GM18867 (cell line): ENCODE measurements around the gene FGF9.

ENCODE experiments used
- ATAC-seq: cut with Tn5 transposase; IDR thresholded peaks from one replicate; pipeline ENCODE4 v1.9.1; 2021; ENCODE audit warnings: mild to moderate bottlenecking, moderate library complexity; ENCODE audit not compliant: unreplicated experiment

FGF9 gene

DNA sequence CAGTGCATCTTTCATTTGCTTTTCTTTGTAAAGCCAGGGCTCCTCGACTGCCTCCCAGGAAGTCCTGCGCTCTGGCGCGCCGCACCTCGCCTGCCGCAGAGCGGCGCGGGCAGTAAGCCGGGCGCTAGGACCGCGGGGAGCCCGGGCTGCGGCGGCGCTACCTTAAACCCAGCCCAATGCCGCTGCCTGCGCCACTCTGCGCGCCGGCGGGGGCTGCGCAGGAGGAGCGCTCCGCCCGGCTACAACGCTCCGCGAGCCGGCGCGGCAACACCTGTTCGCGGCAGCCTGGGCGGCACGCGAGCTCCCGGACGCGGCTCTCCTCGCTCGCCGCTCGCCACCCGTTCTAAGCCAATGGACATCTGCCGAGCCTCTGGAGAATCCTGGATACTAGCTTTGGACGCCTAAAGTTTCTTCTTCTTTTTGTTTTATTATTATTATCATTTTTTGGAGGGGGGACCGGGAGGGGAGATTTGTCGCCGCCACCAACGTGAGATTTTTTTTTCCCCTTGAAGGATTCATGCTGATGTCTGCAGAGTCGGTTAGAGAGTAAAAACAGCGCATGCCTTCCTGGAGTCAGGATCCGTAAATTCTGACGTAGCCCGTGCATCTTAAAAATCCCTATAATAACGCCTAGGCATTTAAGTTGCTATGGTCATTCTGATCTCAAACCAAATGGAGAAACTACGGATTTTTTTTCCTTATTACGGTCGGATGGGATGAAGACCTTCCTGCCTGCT is at the start of gene FGF9:
Gene FGF9 (plus strand): TSS at position 191 of the 737 bp plus-strand sequence. CDS start 840 bp downstream, outside the sequence.
- ATAC-seq, result peak; percentile 78

DNA sequence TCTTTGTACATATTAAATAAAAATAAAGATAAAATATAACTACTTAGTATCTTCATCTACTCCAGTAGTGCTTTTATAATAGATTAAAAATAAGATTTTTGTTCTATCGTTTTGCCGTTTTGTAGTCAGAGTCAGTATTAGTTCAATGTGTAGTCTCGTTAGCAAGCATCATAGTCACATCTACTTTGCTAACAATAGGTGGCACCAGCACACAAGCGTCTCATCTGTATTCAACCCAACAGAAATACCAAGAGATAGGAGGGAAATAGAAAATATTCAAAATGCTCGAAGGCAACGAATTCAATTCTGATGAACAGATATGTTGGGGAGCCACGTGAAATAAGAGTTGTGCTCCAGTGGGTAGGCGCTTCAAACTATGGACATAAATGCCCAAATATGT is 45.5 kb upstream of the FGF9 start:
- peak; percentile 80 for ATAC-seq

DNA sequence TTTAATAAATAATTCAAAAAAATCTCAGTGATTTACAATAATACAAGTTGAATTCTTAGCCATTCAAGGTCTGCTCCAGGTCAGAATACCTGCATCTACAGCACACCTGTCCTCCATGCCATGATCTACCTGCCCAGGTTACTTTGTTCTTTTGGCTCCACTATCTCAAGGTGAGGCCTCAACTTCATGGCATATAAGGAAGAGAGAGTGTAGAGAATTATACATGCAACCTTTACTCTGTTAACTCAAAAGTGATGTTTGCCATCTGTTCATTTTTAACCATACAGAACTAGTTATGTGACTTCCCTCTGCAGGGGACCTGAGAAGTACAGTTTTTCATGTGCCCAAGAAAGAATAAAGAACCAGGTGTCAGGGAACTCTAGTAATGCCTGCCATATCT is 38.7 kb upstream of the FGF9 start:
- ATAC-seq, result no peak

DNA sequence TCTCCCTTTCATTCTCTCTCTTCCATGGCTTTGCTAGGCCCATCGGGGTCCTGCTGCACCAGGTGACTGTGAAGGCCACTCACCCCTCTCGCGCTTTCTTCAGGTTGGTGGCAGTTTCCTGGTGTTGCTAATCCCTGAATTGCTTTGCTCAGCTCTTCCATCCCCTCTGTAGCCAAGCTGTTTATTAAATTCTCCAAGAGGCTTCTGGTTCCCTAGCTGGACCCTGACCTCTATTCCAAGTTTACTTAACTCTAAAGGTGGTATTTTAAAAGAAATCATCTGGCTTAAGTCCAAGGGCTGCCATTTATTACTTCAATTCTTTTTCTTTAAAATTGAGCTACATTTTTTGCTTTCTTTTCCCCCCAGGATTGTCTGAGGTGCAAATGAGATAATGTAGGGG is 34.2 kb upstream of the FGF9 start:
- no peak for ATAC-seq

DNA sequence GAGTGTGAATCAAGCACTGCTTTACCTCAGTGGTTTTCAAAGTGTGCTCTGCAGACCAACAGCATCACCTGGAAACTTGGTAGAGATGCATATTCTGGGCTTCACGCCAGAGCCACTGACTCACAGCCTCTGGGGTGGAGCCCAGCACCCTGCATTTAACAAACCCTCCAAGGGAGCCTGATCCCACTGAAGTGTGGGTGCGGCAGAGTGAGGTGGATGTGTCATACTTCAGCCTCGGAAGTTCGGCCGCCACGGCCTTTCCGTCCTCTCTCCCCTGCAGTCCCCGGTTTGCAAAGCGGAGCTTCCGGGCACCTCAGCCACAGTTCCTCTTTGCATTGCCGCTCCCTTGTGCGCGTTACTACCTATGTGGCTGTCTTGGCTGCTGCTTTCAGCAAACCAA is 33.6 kb upstream of the FGF9 start:
- no peak for ATAC-seq

DNA sequence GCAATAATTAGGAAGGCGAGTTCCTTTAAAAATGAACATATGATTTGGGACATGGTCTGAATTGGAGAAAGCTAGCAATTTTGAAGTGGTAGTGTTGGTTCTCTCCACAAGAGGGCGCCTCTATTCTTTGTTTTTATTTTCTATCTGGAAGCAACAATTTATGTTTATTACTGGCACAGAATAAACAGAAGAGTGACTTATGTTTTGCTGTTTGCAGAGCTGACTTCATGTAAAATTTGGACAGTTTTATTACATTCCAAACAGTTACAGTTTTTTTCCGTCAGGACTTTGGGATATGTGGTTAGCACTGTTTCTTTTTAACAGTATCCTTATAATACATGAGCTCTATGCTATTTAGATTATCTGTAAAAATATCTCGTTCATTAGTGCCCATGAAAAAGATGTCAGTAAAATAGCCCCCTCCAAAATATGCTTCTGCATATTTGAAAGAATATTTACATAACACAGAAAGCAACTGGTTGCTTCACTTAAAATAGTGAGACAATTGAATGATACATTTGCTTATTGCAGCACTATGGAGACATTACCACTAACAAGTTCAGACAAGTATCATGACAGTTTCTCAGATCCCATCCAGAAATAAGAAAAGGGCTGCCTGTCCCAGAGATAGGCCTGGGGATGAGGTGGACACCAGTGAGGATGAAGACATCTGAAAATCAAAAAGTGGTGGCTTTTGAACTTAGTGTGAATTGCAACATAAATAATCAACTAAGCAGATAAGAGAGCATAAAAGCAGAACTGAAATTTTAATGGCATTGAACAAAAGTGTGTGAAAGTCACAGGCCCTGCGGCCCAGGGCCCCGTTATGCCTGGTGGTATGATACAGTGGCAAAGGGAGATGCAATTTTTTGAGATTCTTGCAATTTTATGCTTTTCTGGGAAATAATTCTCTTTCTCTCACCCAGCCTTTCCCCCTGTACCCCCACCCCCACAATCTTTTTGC is 32.3 kb upstream of the FGF9 start:
- ATAC-seq, result peak; percentile 70

DNA sequence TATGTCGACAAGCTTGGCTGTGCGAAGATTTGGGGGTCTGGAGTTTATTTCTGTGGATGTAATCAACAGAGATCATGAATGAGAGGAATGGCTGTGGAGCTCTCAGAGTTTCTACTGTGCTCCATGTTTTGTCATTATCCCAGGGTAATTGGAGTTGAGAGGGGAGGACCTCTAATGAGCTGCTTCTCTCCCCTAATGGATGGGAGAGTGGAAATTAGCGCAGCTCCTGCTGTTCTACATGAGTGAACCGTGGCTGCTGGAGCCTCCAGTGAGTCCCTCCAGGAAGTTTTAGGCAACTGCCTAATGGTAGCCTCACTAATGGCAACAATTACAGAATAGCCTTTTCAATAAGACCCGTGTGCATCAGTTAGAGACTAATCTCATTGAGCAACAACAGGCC is 31.3 kb upstream of the FGF9 start:
- no peak for ATAC-seq

DNA sequence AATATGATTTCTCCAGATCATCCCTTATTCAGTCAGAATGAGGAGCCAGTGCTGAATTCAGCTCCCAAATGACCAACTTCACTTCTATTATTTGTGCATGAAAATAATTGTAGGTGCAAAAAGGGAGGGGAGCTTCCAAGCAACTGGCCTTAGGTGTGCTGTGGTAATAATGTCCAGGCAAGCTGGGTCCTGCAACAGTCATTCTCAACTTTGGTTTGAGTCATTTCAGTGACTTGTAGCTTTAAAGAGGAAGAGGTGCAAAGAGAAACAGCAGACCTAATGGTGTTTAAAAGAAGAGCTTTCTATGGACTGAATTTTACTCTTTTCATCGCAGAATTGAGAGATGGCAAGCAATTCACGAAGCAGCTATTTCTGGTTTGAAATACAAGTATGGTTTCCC is 29.2 kb upstream of the FGF9 start:
- peak; percentile 57 for ATAC-seq

DNA sequence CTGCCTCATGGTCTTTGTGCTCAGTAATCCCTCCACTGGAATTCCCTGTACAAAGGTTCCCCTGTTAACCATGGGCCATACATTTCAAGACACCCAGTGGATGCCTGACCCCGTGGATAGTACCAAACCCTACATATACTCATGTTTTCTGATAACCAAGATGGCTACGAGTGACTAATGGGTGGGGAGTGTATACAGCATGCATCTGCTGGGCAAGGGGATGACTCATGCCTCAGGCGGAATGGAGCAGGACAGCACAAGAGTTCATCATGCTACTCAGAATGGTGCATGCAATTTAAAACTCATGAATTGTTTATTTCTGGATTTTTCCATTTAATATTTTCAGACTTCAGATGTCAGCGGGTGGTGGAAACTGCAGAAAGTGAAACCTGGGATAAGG is 13.3 kb upstream of the FGF9 start:
- no peak for ATAC-seq

DNA sequence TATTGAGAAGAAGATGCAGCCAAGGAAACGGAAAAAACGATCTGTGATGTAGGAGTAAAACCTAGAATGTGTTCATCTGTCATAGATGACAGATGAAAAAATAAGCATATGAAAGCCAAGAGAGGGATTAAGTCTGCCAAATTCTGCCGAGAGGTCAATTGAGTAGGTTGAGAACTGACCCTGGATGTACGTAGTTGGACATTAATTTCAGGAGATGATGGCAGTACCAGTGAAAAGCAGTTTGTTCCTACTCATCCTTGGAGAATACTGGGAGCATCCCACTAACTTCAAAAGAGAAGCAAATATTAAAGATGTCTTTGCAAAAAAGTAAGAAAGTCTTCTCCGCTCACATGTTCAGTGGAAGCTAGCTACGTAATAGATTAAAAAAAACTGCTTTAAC is 11.8 kb upstream of the FGF9 start:
- ATAC-seq, result no peak

DNA sequence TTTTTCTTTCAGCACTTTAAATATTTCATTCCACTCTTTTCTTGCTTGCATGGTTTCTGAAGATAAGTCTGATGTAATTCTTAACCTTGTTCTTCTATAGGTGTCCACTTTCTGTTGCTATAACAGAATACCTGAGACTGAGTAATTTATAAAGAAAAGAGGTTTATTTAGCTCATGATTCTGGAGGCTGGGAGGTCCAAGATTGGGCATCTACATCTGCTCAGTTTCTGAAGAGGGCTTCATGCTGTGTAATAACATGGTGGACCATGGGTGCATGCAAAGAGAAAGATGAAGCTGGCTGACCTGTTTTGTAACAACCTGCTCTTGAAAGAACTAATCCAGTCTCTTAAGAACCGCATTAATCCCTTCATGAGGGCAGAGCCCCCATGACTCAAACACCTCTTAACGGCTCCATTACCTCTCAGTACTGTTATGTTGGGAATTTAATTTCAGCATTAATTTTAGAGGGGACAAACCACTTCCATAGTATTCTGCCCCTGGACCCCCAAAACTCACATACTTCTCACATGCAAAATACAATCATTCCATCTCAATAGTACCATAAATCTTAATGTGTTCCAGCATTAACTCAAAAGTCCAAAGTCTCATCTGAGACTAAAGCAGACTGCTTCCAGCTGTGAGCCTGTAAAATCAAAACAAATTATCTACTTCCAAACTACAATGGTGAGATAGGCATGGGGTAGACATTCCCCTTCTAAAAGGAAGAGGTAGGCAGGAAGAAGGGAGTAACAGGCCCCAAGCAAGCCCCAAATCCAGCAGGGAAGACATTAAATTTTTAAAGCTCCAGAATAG is 9.6 kb upstream of the FGF9 start:
- ATAC-seq, result no peak

DNA sequence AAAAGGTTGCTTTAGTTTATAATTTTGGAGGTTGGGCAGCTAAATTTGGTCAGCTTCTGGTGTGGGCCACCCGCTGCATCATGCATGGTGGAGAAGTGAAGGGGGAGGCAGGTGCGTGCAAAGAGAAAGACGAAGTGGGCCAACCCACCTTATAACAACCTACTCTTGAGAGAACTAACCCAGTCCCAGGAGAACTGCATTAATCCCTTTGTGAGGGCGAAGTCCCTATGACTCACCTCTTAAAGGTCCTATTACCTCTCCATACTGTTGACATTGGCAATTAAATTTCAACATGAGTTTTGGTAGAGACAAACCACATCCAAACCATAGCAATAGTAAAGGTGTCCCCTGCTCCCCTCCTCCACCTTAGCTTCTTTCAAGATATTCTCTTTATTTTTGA is 7.7 kb upstream of the FGF9 start:
- ATAC-seq, result no peak

DNA sequence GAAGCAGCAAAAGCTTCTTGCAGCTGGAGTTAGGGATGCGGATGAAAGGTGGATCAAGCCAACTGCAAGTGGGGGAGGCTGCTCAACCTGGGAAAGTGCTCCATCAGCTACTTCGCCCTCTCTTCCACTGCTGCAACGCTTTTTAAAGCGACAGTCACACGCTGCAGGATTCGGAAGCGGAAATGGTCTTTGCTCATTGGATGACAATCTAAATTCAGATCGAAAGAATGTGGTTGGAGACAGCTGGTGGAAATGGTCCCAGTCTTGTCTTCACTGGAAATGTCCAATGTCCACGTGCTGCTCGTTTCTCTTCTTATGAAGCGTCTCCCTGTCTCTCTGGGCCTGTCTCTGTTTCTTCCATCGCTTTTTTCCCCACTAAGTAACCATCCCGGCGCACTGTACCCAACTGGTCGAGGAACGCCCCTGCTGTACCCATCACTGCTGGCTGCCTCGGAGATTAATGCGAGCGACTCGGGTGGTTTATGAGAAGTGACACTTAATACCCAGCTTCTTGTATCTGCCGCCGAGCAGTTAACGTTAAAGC is 2.1 kb upstream of the FGF9 start:
- ATAC-seq, result no peak

DNA sequence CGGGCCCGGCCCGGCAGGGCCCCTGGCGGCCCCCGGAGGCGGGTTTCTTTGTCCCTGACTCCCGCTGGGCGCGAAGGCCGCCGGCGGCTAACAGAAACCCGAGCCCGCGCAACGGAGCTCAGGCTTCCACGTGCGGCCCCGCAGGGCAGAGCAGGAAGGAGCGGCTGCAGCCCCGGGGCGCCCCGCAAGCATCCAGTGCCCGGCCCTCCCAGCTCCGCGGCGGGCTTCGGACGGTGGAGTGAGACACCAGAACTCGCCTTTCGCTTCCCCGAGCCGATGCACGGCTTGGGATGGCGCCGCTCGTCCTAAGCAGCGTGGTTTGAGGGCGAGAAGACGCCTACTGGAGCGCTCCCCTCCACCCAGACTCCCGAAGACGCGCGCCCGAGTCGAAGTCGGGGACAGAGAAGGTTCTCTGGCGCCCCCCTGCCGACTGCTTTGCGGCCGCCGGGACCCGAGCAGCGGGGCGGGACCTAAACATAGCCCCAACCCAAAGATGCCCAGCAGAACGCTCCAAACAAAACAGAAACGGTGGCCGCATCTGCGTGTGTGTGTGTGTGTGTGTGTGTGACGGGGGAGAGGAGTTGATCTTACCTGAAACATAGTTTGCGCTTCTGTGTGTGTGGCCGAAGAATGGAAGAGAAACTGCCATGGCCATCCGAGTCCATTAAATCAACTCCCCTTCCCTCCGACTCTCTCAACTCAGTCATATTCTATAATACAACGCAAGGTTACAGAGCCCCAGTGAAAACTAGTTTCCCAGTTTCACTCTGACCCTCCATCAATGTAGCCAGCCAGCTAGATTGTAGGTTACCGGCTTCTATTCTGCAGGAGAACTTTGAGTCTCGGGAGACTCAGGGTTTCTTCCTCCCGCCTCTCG is 629 bp upstream of the FGF9 start:
- peak; percentile 32 for ATAC-seq

DNA sequence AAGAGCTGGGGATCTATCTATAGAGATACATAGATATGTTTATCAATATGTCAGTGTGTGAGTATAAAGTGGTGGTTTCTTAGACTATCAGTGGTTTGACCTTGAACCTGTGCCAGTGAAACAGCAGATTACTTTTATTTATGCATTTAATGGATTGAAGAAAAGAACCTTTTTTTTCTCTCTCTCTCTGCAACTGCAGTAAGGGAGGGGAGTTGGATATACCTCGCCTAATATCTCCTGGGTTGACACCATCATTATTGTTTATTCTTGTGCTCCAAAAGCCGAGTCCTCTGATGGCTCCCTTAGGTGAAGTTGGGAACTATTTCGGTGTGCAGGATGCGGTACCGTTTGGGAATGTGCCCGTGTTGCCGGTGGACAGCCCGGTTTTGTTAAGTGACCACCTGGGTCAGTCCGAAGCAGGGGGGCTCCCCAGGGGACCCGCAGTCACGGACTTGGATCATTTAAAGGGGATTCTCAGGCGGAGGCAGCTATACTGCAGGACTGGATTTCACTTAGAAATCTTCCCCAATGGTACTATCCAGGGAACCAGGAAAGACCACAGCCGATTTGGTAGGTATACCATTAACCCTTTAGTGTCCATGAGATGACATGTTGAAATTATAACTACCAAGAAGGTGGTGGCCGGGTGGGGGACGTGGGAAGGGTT is 880 bp downstream of the FGF9 start:
- ATAC-seq, result no peak

DNA sequence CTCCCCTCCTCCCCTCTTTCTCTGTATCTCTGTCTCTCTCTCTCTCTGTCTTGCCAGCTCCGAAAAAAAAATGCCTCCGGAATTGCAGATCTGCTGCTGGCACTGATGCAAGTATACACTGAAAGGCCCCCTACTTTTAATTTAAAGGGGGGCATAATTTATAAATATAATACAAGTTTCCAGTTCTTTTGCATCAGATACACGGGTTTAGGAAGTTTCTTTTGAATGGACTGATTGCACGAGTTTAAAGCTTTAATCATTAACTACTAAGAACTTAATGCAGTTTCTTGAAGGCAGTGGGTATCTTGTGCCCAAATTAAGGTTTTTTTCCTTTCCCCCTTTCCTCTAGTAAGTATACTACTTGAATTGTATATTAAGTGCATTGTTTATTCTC is 1.4 kb downstream of the FGF9 start:
- ATAC-seq, result no peak

DNA sequence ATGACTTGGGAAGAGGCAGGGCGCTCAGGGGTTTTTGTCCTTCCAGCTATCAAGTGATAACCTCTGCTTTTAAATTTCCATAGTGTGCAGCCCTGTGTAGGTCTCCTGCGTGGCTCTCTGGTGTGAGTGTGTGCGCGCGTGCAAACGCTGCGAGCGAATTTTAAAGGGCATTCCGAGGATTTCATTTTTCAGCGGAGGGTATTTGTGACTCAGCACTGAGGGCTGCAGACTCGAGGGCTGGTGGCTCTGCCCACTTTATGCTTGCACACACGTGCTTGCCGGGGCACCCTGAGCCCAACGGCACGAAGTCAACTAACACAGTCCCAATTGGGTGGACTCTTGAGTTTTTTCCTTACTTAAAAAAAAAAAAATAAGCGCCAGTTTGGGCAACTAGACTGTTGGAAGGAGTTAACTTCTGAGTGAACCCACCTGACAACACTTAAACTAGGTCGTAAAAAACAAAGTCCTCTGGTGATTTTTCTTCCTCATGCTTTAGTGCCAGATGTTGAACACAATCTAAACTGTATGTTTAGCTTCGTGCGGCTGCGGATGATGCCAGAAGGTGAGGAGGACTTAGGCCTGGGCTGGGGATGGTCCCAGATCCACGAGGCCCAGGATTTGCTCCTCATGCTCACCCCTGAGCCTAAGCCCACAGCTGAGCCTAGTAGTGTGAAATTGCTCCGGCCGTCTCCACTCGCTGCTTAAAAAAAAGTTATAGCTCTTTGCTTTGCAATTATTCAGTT is 2.1 kb downstream of the FGF9 start:
- no peak for ATAC-seq

DNA sequence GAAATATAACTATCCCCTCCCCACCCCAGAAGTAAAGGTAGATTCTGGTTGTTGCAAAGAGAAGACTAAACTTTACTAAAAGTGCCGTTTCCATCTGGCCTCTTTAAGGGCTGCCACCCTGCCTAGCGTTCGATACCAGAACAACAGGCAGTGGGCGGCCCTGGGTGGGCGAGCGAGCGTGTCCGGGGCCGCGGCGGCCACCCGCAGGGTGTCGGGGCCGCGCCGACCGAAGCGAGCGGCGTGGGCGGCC is 2.6 kb downstream of the FGF9 start:
- peak; percentile 33 for ATAC-seq
